CMK (cell line): ENCODE data around the gene ABLIM2.
"Not testable (repeated sequence)": the region's sequence is repeated elsewhere in the genome, so short reads cannot be mapped to it uniquely, and the experiment has no call there.

Experiments used
- DNase-seq: peaks from one replicate; pipeline ENCODE4 v3.0.0-alpha.2; 2010; ENCODE audit warnings: low read depth

ABLIM2 gene

DNA sequence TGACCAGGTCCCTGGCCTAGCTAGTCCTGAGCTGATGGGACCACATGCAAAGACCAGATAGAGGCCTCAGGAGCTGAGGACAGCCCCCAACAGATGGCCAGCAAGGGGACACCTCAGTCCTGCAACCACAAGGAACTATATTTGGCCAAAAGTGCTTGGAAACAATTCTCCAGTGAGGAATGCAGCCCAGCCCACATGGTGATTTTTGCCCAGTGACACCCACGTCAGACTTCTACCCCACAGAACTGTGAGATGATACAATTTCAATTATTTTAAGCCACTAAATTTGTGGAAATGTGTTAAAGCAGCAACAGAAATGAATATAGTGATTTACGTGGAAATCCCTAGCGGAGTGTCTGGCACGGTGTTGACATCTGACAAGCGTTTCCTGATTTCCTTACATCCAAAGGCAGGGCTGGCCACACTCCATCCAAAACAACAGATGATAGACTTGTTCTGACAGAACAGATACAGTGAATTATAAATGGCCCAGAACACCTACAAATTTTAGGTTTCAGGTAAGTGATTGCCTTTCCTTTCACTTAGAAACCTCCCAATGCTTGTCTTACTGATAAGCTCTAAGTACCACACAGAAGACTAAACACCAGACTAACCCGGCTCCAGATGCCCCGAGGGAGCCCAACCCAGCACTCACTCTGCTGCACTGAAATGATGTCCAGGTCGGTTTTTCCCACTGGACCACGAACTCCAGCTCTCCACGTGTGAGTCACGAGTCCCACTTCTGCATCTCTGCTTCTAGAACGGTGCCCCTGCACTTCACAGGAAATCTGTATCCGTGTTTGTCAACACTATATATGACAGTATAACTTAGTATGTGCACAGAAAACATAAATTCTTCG, 224.7 kb downstream of the ABLIM2 start:
- DNase-seq = no peak

GRCh38 chr4:7932287-7932686, 226.3 kb downstream of the ABLIM2 start:
- DNase-seq = no peak

DNA sequence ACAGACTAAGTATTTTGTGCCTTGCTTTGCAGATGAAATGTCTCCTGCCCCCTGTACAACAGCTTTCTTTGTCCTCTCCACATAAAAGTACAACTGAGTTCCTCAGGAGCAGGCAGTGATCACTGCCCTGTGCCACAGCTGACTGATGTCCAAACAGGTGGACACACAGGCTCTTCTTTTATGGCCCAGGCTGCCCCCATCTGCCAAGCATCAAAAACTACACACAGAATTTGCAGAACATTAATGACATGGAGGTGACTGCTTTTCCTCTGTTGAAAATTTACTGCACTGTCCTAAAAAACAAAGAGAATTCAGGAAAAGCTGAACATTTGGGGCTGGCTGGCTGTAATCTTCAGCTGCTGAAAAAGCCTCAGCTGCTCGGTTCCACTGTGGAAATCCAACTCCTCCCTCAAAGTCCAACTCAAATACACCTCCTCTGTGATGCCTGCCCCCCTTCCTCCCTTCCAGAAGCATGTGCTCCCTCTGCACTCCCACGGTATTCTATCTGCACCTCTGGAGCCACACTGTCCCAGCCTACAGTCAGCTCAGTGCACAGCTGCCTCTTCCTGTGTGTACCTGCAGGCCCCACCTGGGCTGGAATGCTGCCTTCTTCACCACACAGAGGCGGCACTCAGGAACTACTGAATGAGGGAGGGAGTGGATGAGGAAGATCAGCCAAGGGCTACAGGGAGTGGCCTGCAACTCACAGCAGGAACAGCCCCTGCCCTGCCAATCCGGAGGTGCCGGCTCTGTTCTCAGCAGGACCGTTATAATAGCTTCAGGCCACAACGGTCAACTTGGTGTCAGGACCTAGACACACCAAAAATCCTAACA, 229.3 kb downstream of the ABLIM2 start:
- DNase-seq = no peak

GRCh38 chr4:7928711-7929110, 229.9 kb downstream of the ABLIM2 start:
- no peak for DNase-seq

GRCh38 chr4:7926822-7927221, 231.8 kb downstream of the ABLIM2 start:
- DNase-seq = no peak

GRCh38 chr4:7924570-7924969, 234.0 kb downstream of the ABLIM2 start:
- no peak for DNase-seq

GRCh38 chr4:7924163-7924562, 234.4 kb downstream of the ABLIM2 start:
- no peak for DNase-seq

GRCh38 chr4:7922466-7922865, 236.1 kb downstream of the ABLIM2 start:
- no peak for DNase-seq

DNA sequence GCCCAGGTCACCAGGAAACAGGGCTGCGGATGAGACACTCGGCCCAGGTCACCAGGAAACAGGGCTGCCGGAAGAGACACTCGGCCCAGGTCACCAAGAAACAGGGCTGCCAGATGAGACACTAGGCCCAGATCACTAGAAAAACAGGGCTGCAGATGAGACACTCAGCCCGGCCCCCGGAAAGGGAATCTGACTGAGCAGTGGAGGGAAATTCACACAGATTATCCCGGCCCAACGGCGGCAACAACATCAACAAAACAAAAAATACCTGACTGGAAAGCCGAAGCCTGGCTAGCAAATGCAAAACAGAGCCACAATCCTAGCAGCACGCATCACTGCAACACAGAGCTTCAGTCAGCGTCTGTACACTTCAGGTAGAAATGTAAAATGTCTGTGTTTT, 239.6 kb downstream of the ABLIM2 start:
- no peak for DNase-seq

GRCh38 chr4:7918187-7918586, 240.4 kb downstream of the ABLIM2 start:
- DNase-seq = not testable (repeated sequence)

DNA sequence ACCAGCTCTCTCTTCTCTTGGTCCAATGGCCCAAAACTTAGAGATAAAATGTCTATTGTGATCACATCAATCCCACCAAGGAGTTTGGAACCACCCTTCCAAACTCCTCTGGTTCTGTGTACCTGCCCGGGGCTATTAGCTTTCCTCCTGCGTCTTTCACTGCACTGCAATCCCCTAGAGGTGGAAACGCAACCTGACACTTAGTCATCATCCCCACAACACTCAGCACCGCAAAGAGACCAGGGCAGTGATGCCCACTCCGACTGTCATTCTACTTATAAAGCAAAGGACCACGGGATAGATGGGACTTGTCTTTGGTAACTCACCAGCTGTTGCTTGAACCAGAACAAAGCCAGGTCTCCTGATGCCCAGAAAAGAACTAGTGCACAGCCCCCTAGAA, 240.9 kb downstream of the ABLIM2 start:
- no peak for DNase-seq

DNA sequence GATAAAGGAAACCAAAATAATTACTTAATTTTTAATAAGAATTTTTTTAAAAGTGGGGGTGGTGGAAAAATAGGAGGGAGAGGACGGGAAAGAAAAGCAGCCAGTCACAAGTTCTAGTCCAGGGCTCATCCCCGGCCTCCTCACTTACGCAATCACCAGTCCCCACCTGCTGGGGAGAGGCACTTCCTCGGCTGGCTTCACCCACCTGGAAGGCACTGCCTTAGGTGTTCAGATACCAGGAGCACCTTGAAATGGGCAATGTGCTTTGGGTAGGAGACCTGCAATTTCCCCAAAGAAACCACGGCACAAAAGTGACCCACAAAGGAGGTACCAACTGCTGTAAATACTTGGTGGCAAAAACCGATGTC, 242.8 kb downstream of the ABLIM2 start:
- DNase-seq = no peak
